Activated CD8-positive, alpha-beta T cell treated with anti-CD3 and anti-CD28 coated beads for 36 hours (primary cell): Measurements from ENCODE around the gene GALNT17. TPM values are rescaled to one million over a fixed set of nuclear protein-coding genes. Genes with fewer than 3 reads are reported as not detected.

Source experiments
- ATAC-seq: fragments of 200-7000 bp; cut with Tn5 transposase; one replicate; pipeline ENCODE4 v1.10.0; 2021; ENCODE audit warnings: mild to moderate bottlenecking, moderate library complexity
- CTCF ChIA-PET: fragments of 350-600 bp; sonication (Branson Sonifier 250); formaldehyde crosslinking; loops from one replicate; lab custom pipeline; 2021; ENCODE audit warnings: antibody characterized with exemption; lab: Charles Lee
- POLR2A ChIA-PET: fragments of 350-600 bp; sonication (Branson Sonifier 250); formaldehyde crosslinking; loops from one replicate; lab custom pipeline; 2021; ENCODE audit warnings: antibody characterized with exemption; lab: Charles Lee
- DNase-seq: peaks from one replicate; pipeline ENCODE4 v3.0.0-alpha.2; 2020
- H3K27ac Mint-ChIP-seq: one replicate; pipeline ENCODE4 v1.8.0; 2021; ENCODE audit warnings: mild to moderate bottlenecking, mixed read lengths
- H3K27me3 Mint-ChIP-seq: one replicate; pipeline ENCODE4 v1.8.0; 2021; ENCODE audit warnings: mixed read lengths
- H3K36me3 Mint-ChIP-seq: one replicate; pipeline ENCODE4 v1.8.0; 2021; ENCODE audit warnings: low read depth, mixed read lengths
- H3K4me1 Mint-ChIP-seq: one replicate; pipeline ENCODE4 v1.8.0; 2021; ENCODE audit warnings: low read depth, mixed read lengths
- H3K4me3 Mint-ChIP-seq: one replicate; pipeline ENCODE4 v1.8.0; 2021; ENCODE audit warnings: mild to moderate bottlenecking, moderate library complexity, mixed read lengths
- H3K9me3 Mint-ChIP-seq: one replicate; pipeline ENCODE4 v1.8.0; 2021; ENCODE audit warnings: mixed read lengths
- intact Hi-C: fragments of 100-400 bp; cut with micrococcal nuclease; formaldehyde crosslinking; loops from one replicate; pipeline ENCODE4 v1.10.0; 2022
- total RNA-seq, 2 experiments: library from RNA; stranded (reverse); gene quantifications; one replicate each; pipeline ENCODE4 v1.2.3, GENCODE V29; 2021
- TF ChIP-seq, protein P1 (sequence below): fragments of 200-600 bp; IDR thresholded peaks from one replicate; pipeline ENCODE4 v1.8.0; 2022; ENCODE audit warnings: antibody characterized with exemption, mild to moderate bottlenecking

Gene GALNT17
- total RNA-seq, 2 experiments from 2014 or later: not detected

DNA sequence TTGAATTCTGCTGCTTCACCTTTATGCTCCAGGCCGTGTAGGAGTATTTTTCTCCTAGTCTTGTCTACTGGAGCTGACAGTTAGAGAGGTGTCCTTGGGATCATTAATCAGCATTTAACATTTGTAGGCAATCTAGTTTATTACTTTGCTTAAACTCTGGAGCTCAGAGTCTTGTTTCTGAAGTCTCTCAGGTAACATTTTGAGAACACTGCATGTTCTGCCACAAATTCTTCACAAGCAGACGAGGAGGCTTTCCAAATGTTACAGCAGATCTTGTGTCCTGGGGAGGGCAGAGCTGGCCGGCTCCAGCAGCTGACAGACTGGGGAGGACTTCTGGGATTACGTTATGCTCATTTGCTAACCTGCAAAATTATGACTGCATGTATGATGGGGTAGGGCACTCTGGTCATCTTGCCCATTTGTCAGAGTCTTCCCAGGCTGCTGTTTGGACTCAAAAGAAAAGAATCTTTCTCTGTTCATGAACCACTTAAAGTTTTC is 50.5 kb downstream of the GALNT17 start:
- TF ChIP-seq, protein P1, sequence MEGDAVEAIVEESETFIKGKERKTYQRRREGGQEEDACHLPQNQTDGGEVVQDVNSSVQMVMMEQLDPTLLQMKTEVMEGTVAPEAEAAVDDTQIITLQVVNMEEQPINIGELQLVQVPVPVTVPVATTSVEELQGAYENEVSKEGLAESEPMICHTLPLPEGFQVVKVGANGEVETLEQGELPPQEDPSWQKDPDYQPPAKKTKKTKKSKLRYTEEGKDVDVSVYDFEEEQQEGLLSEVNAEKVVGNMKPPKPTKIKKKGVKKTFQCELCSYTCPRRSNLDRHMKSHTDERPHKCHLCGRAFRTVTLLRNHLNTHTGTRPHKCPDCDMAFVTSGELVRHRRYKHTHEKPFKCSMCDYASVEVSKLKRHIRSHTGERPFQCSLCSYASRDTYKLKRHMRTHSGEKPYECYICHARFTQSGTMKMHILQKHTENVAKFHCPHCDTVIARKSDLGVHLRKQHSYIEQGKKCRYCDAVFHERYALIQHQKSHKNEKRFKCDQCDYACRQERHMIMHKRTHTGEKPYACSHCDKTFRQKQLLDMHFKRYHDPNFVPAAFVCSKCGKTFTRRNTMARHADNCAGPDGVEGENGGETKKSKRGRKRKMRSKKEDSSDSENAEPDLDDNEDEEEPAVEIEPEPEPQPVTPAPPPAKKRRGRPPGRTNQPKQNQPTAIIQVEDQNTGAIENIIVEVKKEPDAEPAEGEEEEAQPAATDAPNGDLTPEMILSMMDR: no peak
- H3K36me3 Mint-ChIP-seq: no peaks in the 10 kb centered on the region
- POLR2A ChIA-PET: no interaction called here
- DNase-seq: no peak
- peaks cover 4% of the 10 kb centered on the region for H3K9me3 Mint-ChIP-seq
- H3K27me3 Mint-ChIP-seq: no peaks in the 10 kb centered on the region
- no peak overlapping the region for H3K27ac Mint-ChIP-seq
- no peak overlapping the region for H3K4me3 Mint-ChIP-seq
- CTCF ChIA-PET: interaction anchor here (1.8 kb wide), 1 partner anchor 12 kb away, joined by 3 read pairs; no protein-coding TSS in a partner anchor
- no peaks in the 10 kb centered on the region for H3K4me1 Mint-ChIP-seq
- no peak for ATAC-seq
- intact Hi-C loops: no loop called here

DNA sequence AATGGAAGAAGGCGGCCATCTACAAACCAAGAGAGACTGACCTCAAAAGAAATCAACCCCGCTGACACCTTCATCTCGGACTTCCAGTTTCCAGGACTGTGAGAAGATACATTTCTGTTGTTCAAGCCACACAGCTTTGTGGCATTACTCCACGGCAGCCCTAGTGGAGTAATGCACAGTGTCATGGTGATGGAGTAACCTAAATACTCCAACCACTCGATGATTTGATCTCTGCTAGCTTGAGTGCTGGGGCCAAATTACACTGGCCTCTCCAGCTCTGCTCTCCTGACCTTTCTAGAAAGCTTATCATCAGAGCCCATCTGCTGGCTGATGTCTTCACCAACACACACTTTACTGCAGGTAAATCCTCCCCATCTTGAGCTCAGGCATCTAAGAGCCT is 52.2 kb downstream of the GALNT17 start:
- ChIA-PET CTCF (no interaction called here), POLR2A (no interaction called here)
- H3K9me3 Mint-ChIP-seq: peaks cover 6% of the 10 kb centered on the region
- H3K36me3 Mint-ChIP-seq: no peaks in the 10 kb centered on the region
- TF ChIP-seq, protein P1: no peak
- no peak overlapping the region for H3K27ac Mint-ChIP-seq
- no peak for ATAC-seq
- no peaks in the 10 kb centered on the region for H3K4me1 Mint-ChIP-seq
- H3K27me3 Mint-ChIP-seq: no peaks in the 10 kb centered on the region
- intact Hi-C loops: no loop called here
- no peak for DNase-seq
- no peak overlapping the region for H3K4me3 Mint-ChIP-seq

DNA sequence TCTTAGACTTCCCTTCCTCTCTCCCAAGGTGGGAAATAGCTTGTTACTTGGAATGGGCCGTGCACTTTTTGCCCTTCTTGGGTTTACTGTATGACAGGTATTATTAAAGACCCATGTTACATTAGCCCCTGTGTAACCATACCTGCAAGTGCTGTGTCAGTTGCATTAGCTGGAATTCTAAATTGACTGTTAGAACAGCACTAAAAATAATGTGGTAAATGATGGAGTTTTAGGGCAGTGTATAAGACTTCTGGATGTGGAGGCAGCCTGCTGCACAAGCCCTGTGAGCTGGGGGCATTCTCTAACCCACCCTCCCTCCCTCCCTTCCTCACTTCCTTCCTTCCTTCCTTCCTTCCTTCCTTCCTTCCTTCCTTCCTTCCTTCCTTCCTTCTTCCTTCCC is 52.7 kb downstream of the GALNT17 start:
- no peaks in the 10 kb centered on the region for H3K36me3 Mint-ChIP-seq
- TF ChIP-seq, protein P1: no peak
- intact Hi-C loops: no loop called here
- no peak overlapping the region for H3K27ac Mint-ChIP-seq
- no peak for ATAC-seq
- H3K4me3 Mint-ChIP-seq: no peak overlapping the region
- ChIA-PET POLR2A (no interaction called here), CTCF (no interaction called here)
- no peak for DNase-seq
- H3K4me1 Mint-ChIP-seq: no peaks in the 10 kb centered on the region
- no peaks in the 10 kb centered on the region for H3K27me3 Mint-ChIP-seq
- H3K9me3 Mint-ChIP-seq: peaks cover 11% of the 10 kb centered on the region

DNA sequence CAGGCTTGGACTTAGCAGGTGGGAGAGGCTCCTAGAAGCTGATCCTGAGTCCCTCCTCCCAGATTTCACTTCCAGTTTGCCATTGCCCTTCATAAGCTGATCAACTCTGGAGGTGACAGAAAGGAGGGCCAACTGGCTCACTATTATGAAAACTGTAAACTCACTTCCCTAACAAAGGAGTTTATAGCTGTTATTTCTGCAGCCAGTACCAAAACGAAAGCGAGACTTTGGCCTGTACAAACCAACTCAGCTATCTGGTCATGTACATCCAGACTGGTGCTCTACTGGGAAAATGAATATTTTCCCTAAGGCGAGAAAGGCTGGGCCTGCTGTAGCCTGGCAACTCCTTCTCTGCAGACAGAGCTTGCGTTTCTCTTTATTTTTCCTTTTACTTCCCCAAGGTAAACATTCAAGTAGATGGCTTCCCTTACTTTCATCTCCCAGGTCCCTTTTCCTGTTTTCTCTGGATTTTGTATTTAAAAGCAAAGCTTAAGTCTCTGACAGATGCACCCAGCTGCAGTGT is 54.7 kb downstream of the GALNT17 start:
- Mint-ChIP-seq H3K4me3 (no peak overlapping the region), H3K27ac (no peak overlapping the region), H3K36me3 (no peaks in the 10 kb centered on the region), H3K27me3 (no peaks in the 10 kb centered on the region), H3K4me1 (no peaks in the 10 kb centered on the region), H3K9me3 (peaks cover 15% of the 10 kb centered on the region)
- DNase-seq (no peak), ATAC-seq (no peak)
- TF ChIP-seq, protein P1: no peak
- POLR2A ChIA-PET: no interaction called here
- CTCF ChIA-PET: no interaction called here
- intact Hi-C loops: no loop called here

DNA sequence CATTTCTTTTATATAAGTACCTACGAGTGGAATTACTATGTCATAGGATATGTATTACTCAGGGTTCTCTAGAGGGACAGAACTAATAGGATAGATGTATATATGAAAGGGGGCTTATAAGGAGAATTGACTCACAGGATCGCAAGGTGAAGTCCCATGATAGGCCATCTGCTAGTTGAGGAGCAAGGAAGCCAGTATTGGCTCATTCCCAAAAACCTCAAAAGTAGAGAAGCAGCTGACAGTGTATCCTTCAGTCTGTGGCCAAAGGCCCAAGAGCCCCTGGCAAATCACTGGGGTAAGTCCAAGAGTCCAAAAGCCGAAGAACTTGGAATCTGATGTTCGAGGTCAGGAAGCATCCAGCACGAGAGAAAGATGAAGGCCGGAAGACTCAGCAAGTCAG is 59.8 kb downstream of the GALNT17 start:
- Mint-ChIP-seq H3K4me1 (no peaks in the 10 kb centered on the region), H3K4me3 (no peak overlapping the region), H3K36me3 (no peaks in the 10 kb centered on the region), H3K27ac (no peak overlapping the region), H3K9me3 (peaks cover 20% of the 10 kb centered on the region), H3K27me3 (no peaks in the 10 kb centered on the region)
- ChIA-PET CTCF (no interaction called here), POLR2A (no interaction called here)
- ATAC-seq (no peak), DNase-seq (no peak)
- TF ChIP-seq, protein P1: no peak
- intact Hi-C loops: no loop called here
